ENCODE measurements around the gene TFF2. TPM values are rescaled to one million over a fixed set of nuclear protein-coding genes. Genes with fewer than 3 reads are reported as not detected.

TFF2 gene
- total RNA-seq, 4 donors from 2014 or later, result 0.68 TPM; not detected in 3

GRCh38 chr21:42332557-42333317 lies 18.1 kb downstream of the TFF2 start:
- WGBS, 2 donors (ENCODE audit: low coverage in 1 of 2), result 14 to 47% methylated on average over 1 to 5 of the region's 5 CpGs
- H3K27ac ChIP-seq, result peak overlapping the region; percentile 63 to 71 (median 66)
- intact Hi-C loops (cut with DNase I; ENCODE audit: low total_unique reads) (no loop called here), in situ Hi-C loops (cut with MboI; ENCODE audit: low pct_ligation_motif_present in 1 of 4, low pct_unique_long_range_greater_than_20kb in 1 of 4, low sequenced_read_pairs in 3 of 4) (no loop called here)
- TF ChIP-seq POLR2AphosphoS5 (IDR thresholded peaks at IDR 0.05) (peak in 2 of 3 donors; percentile 17 to 23), POLR2A (IDR thresholded peaks at IDR 0.05) (no peak)
- H3K9me3 ChIP-seq, result no peaks in the 10 kb centered on the region
- DNase-seq, result peak; percentile 61
- no peak overlapping the region for H3K4me3 ChIP-seq
- peaks cover 0 to 34% (median 8%) of the 10 kb centered on the region in 4 donors for H3K4me1 ChIP-seq
- H3K36me3 ChIP-seq, result no peaks in the 10 kb centered on the region
- H3K27me3 ChIP-seq, result peaks cover 6% of the 10 kb centered on the region

DNA sequence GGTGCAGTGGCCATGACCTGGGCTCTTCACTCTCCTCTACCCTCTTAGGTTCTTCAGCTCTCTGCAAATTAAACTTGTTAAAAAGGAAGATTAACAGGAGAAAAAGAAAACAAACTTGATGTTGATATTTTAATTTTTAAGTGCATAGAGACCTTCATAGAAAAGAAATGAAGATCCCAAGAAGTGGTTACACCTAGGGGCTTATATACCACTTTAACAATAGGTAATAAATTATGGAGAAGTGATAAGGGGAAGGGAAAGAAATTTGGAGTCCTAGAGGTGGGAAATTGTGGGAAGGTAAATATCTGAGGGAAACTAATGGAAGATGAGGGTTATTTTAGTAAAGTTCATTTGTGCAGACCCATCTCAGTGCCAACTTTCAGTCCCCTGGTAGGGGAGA lies 19.1 kb downstream of the TFF2 start:
- Histone ChIP-seq H3K4me1 (peaks cover 0 to 31% (median 8%) of the 10 kb centered on the region in 4 donors), H3K36me3 (no peaks in the 10 kb centered on the region), H3K9me3 (no peaks in the 10 kb centered on the region), H3K27me3 (peaks cover 6% of the 10 kb centered on the region), H3K4me3 (no peak overlapping the region), H3K27ac (peak overlapping the region; percentile 63 to 71 (median 66))
- in situ Hi-C loops (cut with MboI; ENCODE audit: low pct_ligation_motif_present in 1 of 4, low pct_unique_long_range_greater_than_20kb in 1 of 4, low sequenced_read_pairs in 3 of 4), result no loop called here
- intact Hi-C loops (cut with DNase I; ENCODE audit: low total_unique reads), result no loop called here
- no peak for TF ChIP-seq POLR2A (IDR thresholded peaks at IDR 0.05)
- no peak for TF ChIP-seq POLR2AphosphoS5 (IDR thresholded peaks at IDR 0.05)
- TF ChIP-seq, protein P1, sequence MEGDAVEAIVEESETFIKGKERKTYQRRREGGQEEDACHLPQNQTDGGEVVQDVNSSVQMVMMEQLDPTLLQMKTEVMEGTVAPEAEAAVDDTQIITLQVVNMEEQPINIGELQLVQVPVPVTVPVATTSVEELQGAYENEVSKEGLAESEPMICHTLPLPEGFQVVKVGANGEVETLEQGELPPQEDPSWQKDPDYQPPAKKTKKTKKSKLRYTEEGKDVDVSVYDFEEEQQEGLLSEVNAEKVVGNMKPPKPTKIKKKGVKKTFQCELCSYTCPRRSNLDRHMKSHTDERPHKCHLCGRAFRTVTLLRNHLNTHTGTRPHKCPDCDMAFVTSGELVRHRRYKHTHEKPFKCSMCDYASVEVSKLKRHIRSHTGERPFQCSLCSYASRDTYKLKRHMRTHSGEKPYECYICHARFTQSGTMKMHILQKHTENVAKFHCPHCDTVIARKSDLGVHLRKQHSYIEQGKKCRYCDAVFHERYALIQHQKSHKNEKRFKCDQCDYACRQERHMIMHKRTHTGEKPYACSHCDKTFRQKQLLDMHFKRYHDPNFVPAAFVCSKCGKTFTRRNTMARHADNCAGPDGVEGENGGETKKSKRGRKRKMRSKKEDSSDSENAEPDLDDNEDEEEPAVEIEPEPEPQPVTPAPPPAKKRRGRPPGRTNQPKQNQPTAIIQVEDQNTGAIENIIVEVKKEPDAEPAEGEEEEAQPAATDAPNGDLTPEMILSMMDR (IDR thresholded peaks at IDR 0.05), result no peak
- no peak for TF ChIP-seq EP300 (IDR thresholded peaks at IDR 0.05; ENCODE audit: low read depth)
- no peak for DNase-seq

DNA sequence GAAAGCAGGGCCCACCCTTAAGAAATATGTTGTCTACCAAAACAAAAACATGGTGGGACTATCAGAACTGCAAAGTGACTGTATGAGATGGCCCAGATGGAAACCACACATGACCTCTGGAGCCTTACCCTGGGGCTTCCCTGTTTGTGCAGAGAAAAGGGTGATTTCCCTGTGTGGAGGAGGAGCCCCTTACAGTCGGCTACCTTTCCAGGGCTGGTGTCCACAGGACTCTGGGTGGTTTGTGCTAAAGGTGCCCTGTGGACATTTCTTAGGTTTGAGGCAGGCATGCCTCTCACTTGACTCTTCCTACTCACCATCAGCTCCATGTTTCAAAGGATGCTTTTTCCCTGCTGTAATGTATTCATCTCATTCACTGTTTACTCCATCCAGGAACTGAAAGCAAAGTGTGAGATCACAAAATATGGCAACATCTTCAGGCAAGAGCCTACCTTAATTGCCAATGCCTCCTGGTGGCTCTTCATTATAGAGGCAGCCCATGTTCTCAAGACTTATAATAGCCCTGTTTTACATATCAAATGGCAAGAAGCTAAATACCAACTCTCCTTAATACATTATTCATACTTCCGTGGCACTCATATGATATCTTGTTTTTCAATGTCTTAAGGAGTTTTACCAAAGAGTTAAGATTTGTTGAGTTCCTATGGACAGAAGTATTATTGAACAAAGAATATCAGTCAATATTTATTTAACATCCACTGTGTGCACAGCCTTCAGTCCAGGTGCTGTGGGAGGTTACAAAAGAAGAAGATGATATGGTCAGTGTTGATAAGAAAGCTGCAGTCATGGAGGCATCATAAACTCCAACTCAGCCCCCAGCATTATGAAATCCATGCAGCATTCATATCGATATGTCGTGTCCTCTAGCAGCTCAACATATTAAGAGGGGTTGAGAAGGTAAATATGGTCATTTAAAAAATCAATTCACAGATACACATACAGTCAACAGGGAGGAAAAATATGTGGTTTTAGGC lies 20.1 kb downstream of the TFF2 start:
- H3K4me3 ChIP-seq, result no peak overlapping the region
- DNase-seq, result no peak
- peaks cover 6% of the 10 kb centered on the region for H3K27me3 ChIP-seq
- 74 to 79% methylated on average over 3 to 4 of the region's 4 CpGs for WGBS, 2 donors (ENCODE audit: low coverage in 1 of 2)
- peaks cover 0 to 31% (median 8%) of the 10 kb centered on the region in 4 donors for H3K4me1 ChIP-seq
- intact Hi-C loops (cut with DNase I; ENCODE audit: low total_unique reads) (no loop called here), in situ Hi-C loops (cut with MboI; ENCODE audit: low pct_ligation_motif_present in 1 of 4, low pct_unique_long_range_greater_than_20kb in 1 of 4, low sequenced_read_pairs in 3 of 4) (no loop called here)
- H3K9me3 ChIP-seq, result no peaks in the 10 kb centered on the region
- no peaks in the 10 kb centered on the region for H3K36me3 ChIP-seq
- H3K27ac ChIP-seq, result peak overlapping the region; percentile 63 to 71 (median 66)
- TF ChIP-seq POLR2A (IDR thresholded peaks at IDR 0.05) (no peak), POLR2AphosphoS5 (IDR thresholded peaks at IDR 0.05) (no peak), EP300 (IDR thresholded peaks at IDR 0.05; ENCODE audit: low read depth) (no peak)
- TF ChIP-seq, protein P1 (IDR thresholded peaks at IDR 0.05), result no peak

- in situ Hi-C loops (cut with MboI; ENCODE audit: low pct_ligation_motif_present in 1 of 4, low pct_unique_long_range_greater_than_20kb in 1 of 4, low sequenced_read_pairs in 3 of 4) (loop anchor here in 2 of 4 donors (5.0 to 25.0 kb wide), 2 partner anchors 47 to 237 kb away; no protein-coding TSS in a partner anchor), intact Hi-C loops (cut with DNase I; ENCODE audit: low total_unique reads) (no loop called here)
- H3K4me3 ChIP-seq, result no peak overlapping the region
- peaks cover 0 to 6% (median under 1%) of the 10 kb centered on the region in 4 donors for H3K4me1 ChIP-seq
- DNase-seq, result no peak
- peaks cover 3% of the 10 kb centered on the region for H3K27me3 ChIP-seq
- no peaks in the 10 kb centered on the region for H3K9me3 ChIP-seq
- H3K36me3 ChIP-seq, result no peaks in the 10 kb centered on the region
- TF ChIP-seq, protein P1 (IDR thresholded peaks at IDR 0.05), result no peak
- no peak for TF ChIP-seq POLR2A (IDR thresholded peaks at IDR 0.05)
- no peak for TF ChIP-seq EP300 (IDR thresholded peaks at IDR 0.05; ENCODE audit: low read depth)
- TF ChIP-seq POLR2AphosphoS5 (IDR thresholded peaks at IDR 0.05), result no peak
- no peak overlapping the region for H3K27ac ChIP-seq
- 67 to 90% methylated on average over 1 to 6 of the region's 6 CpGs for WGBS, 2 donors (ENCODE audit: low coverage in 1 of 2)
Measured at GRCh38 chr21:42324896-42325295, 25.9 kb downstream of the TFF2 start.

All from transverse colon (tissue), 4 donors.